ENCODE results near the gene MRGPRX4. TPM values are rescaled to one million over a fixed set of nuclear protein-coding genes. Genes with fewer than 3 reads are reported as not detected.

Gene MRGPRX4
- total RNA-seq, 1 experiment from 2014 or later, result not detected

GRCh38 chr11:18203723-18204122, 31.1 kb downstream of the MRGPRX4 start:
- CTCF ChIA-PET, result interaction anchor here (0.6 to 1.4 kb wide), 6 partner anchors 9 to 473 kb away, joined by 3 to 25 read pairs (median 3); partner anchors contain the start of gene SAAL1
- Mint-ChIP-seq H3K4me1 (ENCODE audit: low read depth, unreplicated experiment) (no peaks in the 10 kb centered on the region), H3K27me3 (ENCODE audit: unreplicated experiment) (peaks cover 13% of the 10 kb centered on the region), H3K9me3 (ENCODE audit: low read depth, unreplicated experiment) (peaks cover 6% of the 10 kb centered on the region), H3K36me3 (ENCODE audit: insufficient read depth, unreplicated experiment) (no peaks in the 10 kb centered on the region), H3K27ac (ENCODE audit: unreplicated experiment) (no peak overlapping the region), H3K4me3 (ENCODE audit: low read depth, unreplicated experiment) (no peak overlapping the region)
- peak; percentile 4 for DNase-seq
- BruUV-seq (replicated peaks), result no TSS peak
- intact Hi-C loops (cut with micrococcal nuclease; ENCODE audit: unreplicated experiment), result loop anchor here (1.0 to 5.0 kb wide), 2 partner anchors 85 to 601 kb away; no protein-coding TSS in a partner anchor
- TF ChIP-seq CTCF (IDR thresholded peaks at IDR 0.05; ENCODE audit: unreplicated experiment), result peak; percentile 44

- H3K4me3 Mint-ChIP-seq (ENCODE audit: low read depth, unreplicated experiment), result no peak overlapping the region
- no peaks in the 10 kb centered on the region for H3K4me1 Mint-ChIP-seq (ENCODE audit: low read depth, unreplicated experiment)
- intact Hi-C loops (cut with micrococcal nuclease; ENCODE audit: unreplicated experiment), result loop anchor here (5.0 kb wide), 1 partner anchor 602 kb away; no protein-coding TSS in a partner anchor
- H3K27ac Mint-ChIP-seq (ENCODE audit: unreplicated experiment), result no peak overlapping the region
- TF ChIP-seq CTCF (IDR thresholded peaks at IDR 0.05; ENCODE audit: unreplicated experiment), result no peak
- CTCF ChIA-PET, result interaction anchor here (0.6 to 1.4 kb wide), 6 partner anchors 9 to 473 kb away, joined by 3 to 25 read pairs (median 3); partner anchors contain the start of gene SAAL1
- H3K27me3 Mint-ChIP-seq (ENCODE audit: unreplicated experiment), result peaks cover 13% of the 10 kb centered on the region
- no peaks in the 10 kb centered on the region for H3K36me3 Mint-ChIP-seq (ENCODE audit: insufficient read depth, unreplicated experiment)
- no peak for DNase-seq
- peaks cover 6% of the 10 kb centered on the region for H3K9me3 Mint-ChIP-seq (ENCODE audit: low read depth, unreplicated experiment)
- BruUV-seq (replicated peaks), result no TSS peak
Observed at GRCh38 chr11:18204220-18204619, 31.6 kb downstream of the MRGPRX4 start.

GRCh38 chr11:18204771-18205170, 32.1 kb downstream of the MRGPRX4 start:
- BruUV-seq (replicated peaks), result no TSS peak
- DNase-seq, result no peak
- no peaks in the 10 kb centered on the region for H3K36me3 Mint-ChIP-seq (ENCODE audit: insufficient read depth, unreplicated experiment)
- H3K27me3 Mint-ChIP-seq (ENCODE audit: unreplicated experiment), result peaks cover 13% of the 10 kb centered on the region
- H3K4me3 Mint-ChIP-seq (ENCODE audit: low read depth, unreplicated experiment), result no peak overlapping the region
- no peaks in the 10 kb centered on the region for H3K4me1 Mint-ChIP-seq (ENCODE audit: low read depth, unreplicated experiment)
- peaks cover 6% of the 10 kb centered on the region for H3K9me3 Mint-ChIP-seq (ENCODE audit: low read depth, unreplicated experiment)
- CTCF ChIA-PET, result interaction anchor here (1.4 kb wide), 1 partner anchor 89 kb away, joined by 25 read pairs; no protein-coding TSS in a partner anchor
- no peak for TF ChIP-seq CTCF (IDR thresholded peaks at IDR 0.05; ENCODE audit: unreplicated experiment)
- no peak overlapping the region for H3K27ac Mint-ChIP-seq (ENCODE audit: unreplicated experiment)
- intact Hi-C loops (cut with micrococcal nuclease; ENCODE audit: unreplicated experiment), result loop anchor here (5.0 kb wide), 1 partner anchor 602 kb away; no protein-coding TSS in a partner anchor

- BruUV-seq (replicated peaks), result no TSS peak
Observed at GRCh38 chr11:18209058-18209457, 36.4 kb downstream of the MRGPRX4 start.

More at GRCh38 chr11:18209058-18209457, 36.4 kb downstream of the MRGPRX4 start:
- no peak for DNase-seq
- Mint-ChIP-seq H3K27ac (ENCODE audit: unreplicated experiment) (no peak overlapping the region), H3K27me3 (ENCODE audit: unreplicated experiment) (no peaks in the 10 kb centered on the region), H3K4me1 (ENCODE audit: low read depth, unreplicated experiment) (no peaks in the 10 kb centered on the region), H3K36me3 (ENCODE audit: insufficient read depth, unreplicated experiment) (no peaks in the 10 kb centered on the region), H3K4me3 (ENCODE audit: low read depth, unreplicated experiment) (no peak overlapping the region), H3K9me3 (ENCODE audit: low read depth, unreplicated experiment) (no peaks in the 10 kb centered on the region)
- intact Hi-C loops (cut with micrococcal nuclease; ENCODE audit: unreplicated experiment), result no loop called here
- CTCF ChIA-PET, result no interaction called here
- no peak for TF ChIP-seq CTCF (IDR thresholded peaks at IDR 0.05; ENCODE audit: unreplicated experiment)

Data from Calu3 (cell line).